KMS-11 (cell line): Measurements from ENCODE around the gene GNAT1.

Source experiments
- H2AFZ ChIP-seq: fragments of 200-600 bp; sonication (generic); 2 replicates; pipeline ENCODE4 v1.6.1; 2016; ENCODE audit warnings: antibody characterized with exemption, mixed run types, low read depth
- H3K27ac ChIP-seq: fragments of 200-600 bp; sonication (generic); 2 replicates; pipeline ENCODE4 v1.6.1; 2016; ENCODE audit warnings: mild to moderate bottlenecking, mixed run types
- H3K27me3 ChIP-seq: fragments of 200-600 bp; sonication (generic); 2 replicates; pipeline ENCODE4 v1.6.1; 2017; ENCODE audit warnings: mild to moderate bottlenecking, low read depth, mixed run types, moderate library complexity; ENCODE audit not compliant: insufficient read depth
- H3K36me3 ChIP-seq: fragments of 200-600 bp; sonication (generic); 2 replicates; pipeline ENCODE4 v1.6.1; 2017; ENCODE audit warnings: mild to moderate bottlenecking, mixed run types; ENCODE audit not compliant: insufficient read depth
- H3K4me1 ChIP-seq: fragments of 200-600 bp; sonication (generic); 2 replicates; pipeline ENCODE4 v1.6.1; 2016; ENCODE audit warnings: mild to moderate bottlenecking, low read depth, mixed run types; ENCODE audit not compliant: poor library complexity, severe bottlenecking
- H3K4me2 ChIP-seq: fragments of 200-600 bp; sonication (generic); 2 replicates; pipeline ENCODE4 v1.7.0; 2016; ENCODE audit warnings: mild to moderate bottlenecking, mixed run types
- H3K4me3 ChIP-seq: fragments of 200-600 bp; sonication (generic); IDR thresholded peaks from 2 replicates; pipeline ENCODE4 v1.6.1; 2017; ENCODE audit warnings: low read depth, low read length, mixed read lengths; ENCODE audit not compliant: insufficient read depth
- H3K79me2 ChIP-seq: fragments of 200-600 bp; sonication (generic); 2 replicates; pipeline ENCODE4 v1.6.1; 2016; ENCODE audit warnings: low read depth, mixed run types; ENCODE audit not compliant: insufficient read depth
- H3K9ac ChIP-seq: fragments of 200-600 bp; sonication (generic); 2 replicates; pipeline ENCODE4 v1.6.1; 2016; ENCODE audit warnings: mild to moderate bottlenecking, mixed run types
- H4K20me1 ChIP-seq: fragments of 200-600 bp; sonication (generic); 2 replicates; pipeline ENCODE4 v1.6.1; 2016; ENCODE audit warnings: mild to moderate bottlenecking, mixed run types; ENCODE audit not compliant: insufficient read depth
- TF ChIP-seq, protein P1 (sequence below): fragments of 200-600 bp; sonication (generic); conservative IDR thresholded peaks from 2 replicates; pipeline ENCODE4 v1.6.1; 2017; ENCODE audit warnings: low read depth, mild to moderate bottlenecking, antibody characterized with exemption, low read length, moderate library complexity, mixed read lengths

Gene GNAT1

DNA sequence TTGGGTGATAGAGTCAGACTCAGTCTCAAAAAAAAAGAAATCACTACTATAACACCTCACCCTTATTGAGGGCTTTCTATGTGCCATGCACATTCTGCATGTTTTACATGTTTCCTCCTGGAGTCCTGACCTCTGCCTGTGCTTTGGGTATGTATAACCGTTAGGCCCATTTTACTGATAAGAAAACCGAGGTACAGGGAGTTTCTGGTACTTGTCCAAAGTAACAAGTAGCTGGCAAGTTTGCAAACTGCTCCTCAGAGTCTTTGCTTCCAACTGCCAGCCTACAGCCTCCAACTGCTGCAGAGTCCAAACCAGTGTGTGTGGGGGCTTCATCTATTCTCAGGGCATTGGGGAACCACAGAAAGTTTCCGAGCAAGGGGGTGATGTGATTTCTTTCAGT, 40.9 kb downstream of the GNAT1 start:
- Histone ChIP-seq H4K20me1 (no peaks in the 10 kb centered on the region), H3K79me2 (peaks cover 11% of the 10 kb centered on the region), H3K4me1 (no peaks in the 10 kb centered on the region), H3K4me2 (no peak overlapping the region), H2AFZ (no peak overlapping the region), H3K4me3 (no peak overlapping the region), H3K36me3 (no peaks in the 10 kb centered on the region), H3K27me3 (no peaks in the 10 kb centered on the region), H3K27ac (no peak overlapping the region), H3K9ac (no peak overlapping the region)
- TF ChIP-seq, protein P1, sequence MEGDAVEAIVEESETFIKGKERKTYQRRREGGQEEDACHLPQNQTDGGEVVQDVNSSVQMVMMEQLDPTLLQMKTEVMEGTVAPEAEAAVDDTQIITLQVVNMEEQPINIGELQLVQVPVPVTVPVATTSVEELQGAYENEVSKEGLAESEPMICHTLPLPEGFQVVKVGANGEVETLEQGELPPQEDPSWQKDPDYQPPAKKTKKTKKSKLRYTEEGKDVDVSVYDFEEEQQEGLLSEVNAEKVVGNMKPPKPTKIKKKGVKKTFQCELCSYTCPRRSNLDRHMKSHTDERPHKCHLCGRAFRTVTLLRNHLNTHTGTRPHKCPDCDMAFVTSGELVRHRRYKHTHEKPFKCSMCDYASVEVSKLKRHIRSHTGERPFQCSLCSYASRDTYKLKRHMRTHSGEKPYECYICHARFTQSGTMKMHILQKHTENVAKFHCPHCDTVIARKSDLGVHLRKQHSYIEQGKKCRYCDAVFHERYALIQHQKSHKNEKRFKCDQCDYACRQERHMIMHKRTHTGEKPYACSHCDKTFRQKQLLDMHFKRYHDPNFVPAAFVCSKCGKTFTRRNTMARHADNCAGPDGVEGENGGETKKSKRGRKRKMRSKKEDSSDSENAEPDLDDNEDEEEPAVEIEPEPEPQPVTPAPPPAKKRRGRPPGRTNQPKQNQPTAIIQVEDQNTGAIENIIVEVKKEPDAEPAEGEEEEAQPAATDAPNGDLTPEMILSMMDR, result no peak

DNA sequence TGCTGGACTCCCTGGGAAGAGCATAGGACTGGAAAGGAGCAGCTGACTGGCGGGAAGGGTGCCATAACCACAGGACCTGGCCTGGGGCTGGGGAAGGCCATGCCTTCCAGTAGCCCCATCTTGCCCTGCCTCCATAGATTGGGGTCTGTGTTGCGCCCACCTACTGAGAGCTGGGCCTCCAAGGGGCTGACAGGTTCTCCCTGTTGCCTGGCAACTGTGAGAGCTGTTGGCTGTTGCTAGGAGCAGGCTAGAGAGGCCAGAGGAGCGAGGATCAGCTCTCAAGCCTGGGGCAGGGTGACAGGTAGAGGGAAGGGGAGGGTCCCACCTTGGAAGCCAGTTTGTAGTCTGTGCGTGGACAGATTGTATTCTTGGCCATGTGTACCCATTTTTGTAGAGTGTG, 41.8 kb downstream of the GNAT1 start:
- Histone ChIP-seq H2AFZ (no peak overlapping the region), H3K9ac (no peak overlapping the region), H4K20me1 (no peaks in the 10 kb centered on the region), H3K4me1 (no peaks in the 10 kb centered on the region), H3K27ac (no peak overlapping the region), H3K27me3 (no peaks in the 10 kb centered on the region), H3K36me3 (no peaks in the 10 kb centered on the region), H3K4me2 (no peak overlapping the region), H3K79me2 (peaks cover 17% of the 10 kb centered on the region), H3K4me3 (no peak overlapping the region)
- TF ChIP-seq, protein P1, result no peak

DNA sequence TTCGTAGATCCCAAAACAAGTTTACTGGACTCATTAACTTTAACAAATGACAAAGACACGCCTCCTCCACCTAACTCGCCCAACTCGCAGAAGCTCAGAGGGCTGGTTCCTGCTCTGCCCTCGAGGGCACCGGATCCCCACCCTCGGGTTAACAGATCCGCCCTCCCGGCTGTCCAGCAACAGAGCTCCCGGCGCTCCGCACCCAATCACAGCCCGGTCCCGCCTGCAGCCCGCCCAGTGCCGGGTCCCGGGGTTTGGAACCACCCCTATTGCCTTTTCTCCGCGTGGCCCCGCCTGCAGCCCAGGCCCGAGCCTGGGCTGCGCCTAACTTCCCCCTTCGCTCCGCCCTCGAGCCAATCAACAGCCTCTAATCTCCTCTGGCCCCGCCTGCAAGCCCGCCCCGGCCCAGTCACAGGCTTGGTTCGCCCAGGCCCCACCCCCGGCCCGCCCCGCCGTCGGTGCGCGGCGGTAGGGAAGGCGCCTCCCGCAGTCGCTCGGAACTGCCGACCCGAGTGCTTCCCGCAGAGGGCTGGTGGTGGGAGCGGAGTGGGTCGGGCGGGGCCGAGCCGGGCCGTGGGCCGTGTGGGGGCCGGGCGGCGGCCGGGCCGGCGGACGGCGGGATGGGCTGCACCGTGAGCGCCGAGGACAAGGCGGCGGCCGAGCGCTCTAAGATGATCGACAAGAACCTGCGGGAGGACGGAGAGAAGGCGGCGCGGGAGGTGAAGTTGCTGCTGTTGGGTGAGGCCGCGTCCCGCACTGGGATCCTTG, 44.5 kb downstream of the GNAT1 start, which contains the start of gene GNAI2:
TSS of gene GNAI2 (plus strand) at position 489 of the 768 bp plus-strand sequence. CDS start at position 621, 132 bp downstream.
- H3K4me2 ChIP-seq, result peak within 1 kb of the TSS; percentile 76
- peak within 1 kb of the TSS; percentile 28; the same call in 1 of the 2 replicates for H2AFZ ChIP-seq
- no peaks in the 10 kb centered on the region for H3K36me3 ChIP-seq
- H3K4me3 ChIP-seq, result peak within 1 kb of the TSS; percentile 59
- no peaks in the 10 kb centered on the region for H4K20me1 ChIP-seq
- TF ChIP-seq, protein P1, result no peak
- no peak within 1 kb of the TSS; the same call in 1 of the 2 replicates for H3K27ac ChIP-seq
- no peaks in the 10 kb centered on the region for H3K27me3 ChIP-seq
- peaks cover 33% of the 10 kb centered on the region for H3K79me2 ChIP-seq
- no peaks in the 10 kb centered on the region for H3K4me1 ChIP-seq
- H3K9ac ChIP-seq, result peak within 1 kb of the TSS; percentile 47

DNA sequence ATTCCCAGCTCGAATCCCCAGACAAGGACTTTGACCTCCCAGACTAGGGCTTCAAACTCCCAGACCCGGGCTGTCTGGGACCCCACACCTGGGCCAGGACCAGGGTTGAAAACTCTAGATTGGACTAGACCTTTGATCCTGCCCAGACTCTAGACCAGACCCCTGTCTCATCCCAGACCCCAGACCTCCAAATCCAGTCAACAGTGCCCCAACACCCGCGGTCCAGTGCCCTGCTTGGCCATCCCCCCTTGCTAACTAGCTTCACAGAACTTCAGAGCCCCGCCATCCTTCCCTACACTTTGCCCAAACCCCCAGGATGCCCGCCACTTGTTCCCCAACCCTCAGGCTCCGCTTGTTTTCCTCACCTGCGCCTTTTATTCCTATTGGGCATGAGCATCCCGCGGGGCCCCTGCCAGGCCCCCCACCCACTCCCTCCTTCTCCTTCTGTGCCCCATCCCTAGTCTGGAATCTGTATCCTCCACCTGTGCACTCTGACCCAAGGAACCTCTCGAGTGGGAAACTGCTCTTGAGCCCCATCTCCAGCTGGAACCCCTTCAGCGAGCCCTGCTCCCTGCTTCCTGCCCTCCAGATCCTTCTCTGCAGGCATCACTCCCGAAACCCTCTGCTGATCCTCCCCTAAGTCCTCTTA, 45.2 kb downstream of the GNAT1 start:
- H3K4me2 ChIP-seq, result peak overlapping the region; percentile 76
- no peaks in the 10 kb centered on the region for H4K20me1 ChIP-seq
- no peak overlapping the region for H3K27ac ChIP-seq
- no peaks in the 10 kb centered on the region for H3K36me3 ChIP-seq
- TF ChIP-seq, protein P1, result no peak
- peak overlapping the region; percentile 47; the same call in 1 of the 2 replicates for H3K9ac ChIP-seq
- H3K27me3 ChIP-seq, result no peaks in the 10 kb centered on the region
- H3K4me1 ChIP-seq, result no peaks in the 10 kb centered on the region
- H2AFZ ChIP-seq, result no peak overlapping the region
- H3K79me2 ChIP-seq, result peaks cover 33% of the 10 kb centered on the region
- H3K4me3 ChIP-seq, result peak overlapping the region; percentile 59
